Skeletal muscle tissue (tissue), 4 donors: ENCODE measurements around the gene RABAC1. TPM values are rescaled to one million over a fixed set of nuclear protein-coding genes. Genes with fewer than 3 reads are reported as not detected.
"Not testable (repeated sequence)": the region's sequence is repeated elsewhere in the genome, so short reads cannot be mapped to it uniquely, and the experiment has no call there.

ENCODE experiments used
- H3K27ac ChIP-seq: one replicate; pipeline ENCODE4 v1.7.0; 2013; ENCODE audit warnings: mild to moderate bottlenecking, low read depth, low read length, inconsistent platforms
- H3K27me3 ChIP-seq, 3 donors: one replicate each; pipeline ENCODE4 v1.7.0; 2013; ENCODE audit warnings: low read length in 3 of 3; ENCODE audit not compliant: control insufficient read depth in 3 of 3, insufficient read depth in 3 of 3
- H3K36me3 ChIP-seq, 3 donors: one replicate each; pipeline ENCODE4 v1.7.0; 2013; ENCODE audit warnings: low read length in 3 of 3; ENCODE audit not compliant: control insufficient read depth in 3 of 3, insufficient read depth in 3 of 3
- H3K4me1 ChIP-seq, 3 donors: one replicate each; pipeline ENCODE4 v1.7.0; 2013; ENCODE audit warnings: low read length in 3 of 3, mild to moderate bottlenecking in 3 of 3; ENCODE audit not compliant: control insufficient read depth in 3 of 3, insufficient read depth in 3 of 3
- H3K4me3 ChIP-seq, 3 donors: one replicate each; pipeline ENCODE4 v1.7.0; 2013; ENCODE audit warnings: low read length in 3 of 3
- H3K9ac ChIP-seq, 3 donors: one replicate each; pipeline ENCODE4 v1.7.0; 2013; ENCODE audit warnings: low read length in 3 of 3, mild to moderate bottlenecking in 3 of 3, moderate library complexity in 2 of 3, low read depth in 1 of 3
- H3K9me3 ChIP-seq, 3 donors: one replicate each; pipeline ENCODE4 v1.7.0; 2013; ENCODE audit warnings: low read length in 3 of 3; ENCODE audit not compliant: control insufficient read depth in 3 of 3
- total RNA-seq: library from RNA; depleted of rRNA; stranded (reverse); fragments of >200 nt; gene quantifications from one replicate; pipeline ENCODE4 v1.2.3, GENCODE V29; 2014
- donor health status: Osteomylitis.

Gene RABAC1
- total RNA-seq, 1 donor from 2014 or later: 85.1 TPM

- H3K4me1 ChIP-seq: no peaks in the 10 kb centered on the region
- H3K4me3 ChIP-seq: no peak overlapping the region
- no peak overlapping the region for H3K27ac ChIP-seq
- H3K36me3 ChIP-seq: no peaks in the 10 kb centered on the region
- peaks cover 82 to 88% (median 83%) of the 10 kb centered on the region in 3 donors for H3K27me3 ChIP-seq
- no peaks in the 10 kb centered on the region for H3K9me3 ChIP-seq
- no peak overlapping the region for H3K9ac ChIP-seq
Measured at GRCh38 chr19:41918653-41919244, 40.4 kb downstream of the RABAC1 start.

- no peak overlapping the region for H3K4me3 ChIP-seq
- H3K36me3 ChIP-seq: no peaks in the 10 kb centered on the region
- no peak overlapping the region for H3K9ac ChIP-seq
- H3K27me3 ChIP-seq: peaks cover 83 to 89% (median 87%) of the 10 kb centered on the region in 3 donors
- H3K9me3 ChIP-seq: no peaks in the 10 kb centered on the region
- no peaks in the 10 kb centered on the region for H3K4me1 ChIP-seq
- H3K27ac ChIP-seq: no peak overlapping the region
Measured at GRCh38 chr19:41918095-41918494, 41.0 kb downstream of the RABAC1 start.

- Histone ChIP-seq H3K36me3 (no peaks in the 10 kb centered on the region), H3K9me3 (no peaks in the 10 kb centered on the region), H3K4me1 (no peaks in the 10 kb centered on the region), H3K27me3 (peaks cover 78 to 88% (median 83%) of the 10 kb centered on the region in 3 donors), H3K4me3 (no peak overlapping the region), H3K9ac (no peak overlapping the region), H3K27ac (no peak overlapping the region)
Measured at GRCh38 chr19:41917676-41918075, 41.4 kb downstream of the RABAC1 start.

- Histone ChIP-seq H3K27me3 (peaks cover 78 to 87% (median 84%) of the 10 kb centered on the region in 3 donors), H3K9me3 (no peaks in the 10 kb centered on the region), H3K4me3 (no peak overlapping the region), H3K36me3 (no peaks in the 10 kb centered on the region), H3K4me1 (no peaks in the 10 kb centered on the region), H3K9ac (no peak overlapping the region), H3K27ac (no peak overlapping the region)
Measured at GRCh38 chr19:41915776-41916414, 43.2 kb downstream of the RABAC1 start.

- Histone ChIP-seq H3K4me3 (no peak overlapping the region), H3K27me3 (peaks cover 78 to 87% (median 84%) of the 10 kb centered on the region in 3 donors), H3K9ac (no peak overlapping the region), H3K4me1 (no peaks in the 10 kb centered on the region), H3K36me3 (no peaks in the 10 kb centered on the region), H3K27ac (no peak overlapping the region), H3K9me3 (no peaks in the 10 kb centered on the region)
Measured at GRCh38 chr19:41915021-41915775, 43.9 kb downstream of the RABAC1 start.

GRCh38 chr19:41914424-41914834, 44.7 kb downstream of the RABAC1 start:
- H3K4me3 ChIP-seq, H3K9ac ChIP-seq, H3K36me3 ChIP-seq, H3K4me1 ChIP-seq, H3K27ac ChIP-seq, H3K9me3 ChIP-seq: not testable (repeated sequence)
- H3K27me3 ChIP-seq: peaks cover 77 to 84% (median 81%) of the 10 kb centered on the region in 3 donors

- Histone ChIP-seq H3K9ac (no peak overlapping the region), H3K4me3 (no peak overlapping the region), H3K27me3 (peaks cover 75 to 79% (median 78%) of the 10 kb centered on the region in 3 donors), H3K9me3 (no peaks in the 10 kb centered on the region), H3K27ac (no peak overlapping the region), H3K36me3 (no peaks in the 10 kb centered on the region), H3K4me1 (no peaks in the 10 kb centered on the region)
Measured at GRCh38 chr19:41913538-41914423, 45.3 kb downstream of the RABAC1 start.

GRCh38 chr19:41912899-41913537, 46.1 kb downstream of the RABAC1 start:
- no peaks in the 10 kb centered on the region for H3K4me1 ChIP-seq
- H3K27me3 ChIP-seq: peaks cover 67 to 72% (median 71%) of the 10 kb centered on the region in 3 donors
- H3K36me3 ChIP-seq: no peaks in the 10 kb centered on the region
- H3K27ac ChIP-seq: no peak overlapping the region
- H3K9me3 ChIP-seq: no peaks in the 10 kb centered on the region
- no peak overlapping the region for H3K9ac ChIP-seq
- no peak overlapping the region for H3K4me3 ChIP-seq

- no peak overlapping the region for H3K4me3 ChIP-seq
- peaks cover 61 to 64% (median 61%) of the 10 kb centered on the region in 3 donors for H3K27me3 ChIP-seq
- no peaks in the 10 kb centered on the region for H3K36me3 ChIP-seq
- no peaks in the 10 kb centered on the region for H3K4me1 ChIP-seq
- H3K9me3 ChIP-seq: no peaks in the 10 kb centered on the region
- no peak overlapping the region for H3K27ac ChIP-seq
- no peak overlapping the region for H3K9ac ChIP-seq
Measured at GRCh38 chr19:41911889-41912731, 47.0 kb downstream of the RABAC1 start.
